OCI-LY1 (cell line): ENCODE results near the gene FOXF2.

Source experiments
- H2AFZ ChIP-seq: fragments of 200-600 bp; sonication (generic), shearing (Covaris generic); 2 replicates; pipeline ENCODE4 v1.6.0; 2014; ENCODE audit warnings: antibody characterized with exemption, mild to moderate bottlenecking, low read length
- H3F3A ChIP-seq: fragments of 200-600 bp; sonication (generic), shearing (Covaris generic); 2 replicates; pipeline ENCODE4 v1.6.0; 2014; ENCODE audit warnings: mild to moderate bottlenecking, antibody characterized with exemption, low read length, moderate library complexity; ENCODE audit not compliant: insufficient read depth
- H3K27ac ChIP-seq: fragments of 200-600 bp; sonication (generic); 2 replicates; pipeline ENCODE4 v1.5.1; 2014; ENCODE audit warnings: low read length, mixed run types, mild to moderate bottlenecking, low read depth; ENCODE audit not compliant: poor library complexity, severe bottlenecking
- H3K27me3 ChIP-seq: fragments of 200-600 bp; sonication (generic); 2 replicates; pipeline ENCODE4 v1.6.0; 2014; ENCODE audit warnings: antibody characterized with exemption, mild to moderate bottlenecking, low read length, moderate library complexity; ENCODE audit not compliant: insufficient read depth
- H3K36me3 ChIP-seq: fragments of 200-600 bp; sonication (generic); 2 replicates; pipeline ENCODE4 v1.6.1; 2014; ENCODE audit warnings: mild to moderate bottlenecking, antibody characterized with exemption, low read length, moderate library complexity, mixed read lengths; ENCODE audit not compliant: insufficient read depth
- H3K4me1 ChIP-seq: fragments of 200-600 bp; sonication (generic); 2 replicates; pipeline ENCODE4 v1.5.1; 2014; ENCODE audit warnings: mild to moderate bottlenecking, low read length, moderate library complexity; ENCODE audit not compliant: insufficient read depth, severe bottlenecking
- H3K4me2 ChIP-seq: fragments of 200-600 bp; sonication (generic), shearing (Covaris generic); 2 replicates; pipeline ENCODE4 v1.6.1; 2014; ENCODE audit warnings: low read length
- H3K4me3 ChIP-seq: fragments of 200-600 bp; sonication (generic); 2 replicates; pipeline ENCODE4 v1.5.1; 2014; ENCODE audit warnings: low read length, low read depth, mild to moderate bottlenecking, mixed read lengths; ENCODE audit not compliant: poor library complexity, severe bottlenecking
- H3K79me2 ChIP-seq: fragments of 200-600 bp; shearing (Covaris generic); 2 replicates; pipeline ENCODE4 v1.6.1; 2016; ENCODE audit warnings: mixed run types, low read length, mixed read lengths; ENCODE audit not compliant: insufficient read depth
- H3K9ac ChIP-seq: fragments of 200-600 bp; sonication (generic), shearing (Covaris generic); 2 replicates; pipeline ENCODE4 v1.6.1; 2014; ENCODE audit warnings: mild to moderate bottlenecking, low read length, mixed read lengths
- H3K9me2 ChIP-seq: fragments of 200-600 bp; sonication (generic), shearing (Covaris generic); 2 replicates; pipeline ENCODE4 v1.6.1; 2014; ENCODE audit warnings: low read depth, mild to moderate bottlenecking, low read length, mixed read lengths
- H3K9me3 ChIP-seq: fragments of 200-600 bp; shearing (Covaris generic); 2 replicates; pipeline ENCODE4 v1.6.1; 2014; ENCODE audit warnings: low read length, mixed read lengths
- H4K20me1 ChIP-seq: fragments of 200-600 bp; sonication (generic), shearing (Covaris generic); 2 replicates; pipeline ENCODE4 v1.6.0; 2016; ENCODE audit warnings: mild to moderate bottlenecking, low read length; ENCODE audit not compliant: insufficient read depth
- CTCF ChIP-seq: fragments of 200-600 bp; sonication (generic), shearing (Covaris generic); IDR thresholded peaks from 2 replicates; pipeline ENCODE4 v1.5.1; 2017; ENCODE audit warnings: mild to moderate bottlenecking, antibody characterized with exemption, low read length, moderate library complexity, mixed read lengths
- EZH2 ChIP-seq: fragments of 200-600 bp; sonication (generic), shearing (Covaris generic); IDR thresholded peaks from 2 replicates; pipeline ENCODE4 v1.8.0; 2017; ENCODE audit warnings: borderline replicate concordance, mixed run types, mild to moderate bottlenecking, antibody characterized with exemption, low read length, moderate library complexity, mixed read lengths

FOXF2 gene

GRCh38 chr6:1385129-1386037 lies 4.0 kb upstream of the FOXF2 start:
- Histone ChIP-seq H3K4me3 (no peak overlapping the region), H3K4me1 (no peaks in the 10 kb centered on the region), H3K9me3 (no peaks in the 10 kb centered on the region), H3K4me2 (no peak overlapping the region), H3K27me3 (no peaks in the 10 kb centered on the region; the same call in 1 of the 2 replicates), H3K79me2 (no peaks in the 10 kb centered on the region), H3K9me2 (no peaks in the 10 kb centered on the region), H3K27ac (no peak overlapping the region), H3K36me3 (no peaks in the 10 kb centered on the region), H3K9ac (no peak overlapping the region), H4K20me1 (no peaks in the 10 kb centered on the region), H3F3A (no peaks in the 10 kb centered on the region), H2AFZ (no peak overlapping the region)
- TF ChIP-seq CTCF (no peak), EZH2 (no peak)

GRCh38 chr6:1386038-1386709 lies 3.2 kb upstream of the FOXF2 start:
- H3K4me1 ChIP-seq, result no peaks in the 10 kb centered on the region
- no peaks in the 10 kb centered on the region for H4K20me1 ChIP-seq
- TF ChIP-seq EZH2, result no peak
- TF ChIP-seq CTCF, result no peak
- no peaks in the 10 kb centered on the region for H3K36me3 ChIP-seq
- H3K27ac ChIP-seq, result no peak overlapping the region
- no peak overlapping the region for H3K9ac ChIP-seq
- no peaks in the 10 kb centered on the region for H3K79me2 ChIP-seq
- H3F3A ChIP-seq, result no peaks in the 10 kb centered on the region
- H3K4me3 ChIP-seq, result no peak overlapping the region
- H3K9me2 ChIP-seq, result no peaks in the 10 kb centered on the region
- H3K9me3 ChIP-seq, result no peaks in the 10 kb centered on the region
- no peaks in the 10 kb centered on the region; the same call in 1 of the 2 replicates for H3K27me3 ChIP-seq
- H2AFZ ChIP-seq, result no peak overlapping the region
- H3K4me2 ChIP-seq, result no peak overlapping the region

GRCh38 chr6:1387538-1387875 lies 1.9 kb upstream of the FOXF2 start:
- H3K9ac ChIP-seq, result no peak overlapping the region
- H3K4me2 ChIP-seq, result no peak overlapping the region
- H2AFZ ChIP-seq, result no peak overlapping the region
- no peaks in the 10 kb centered on the region for H3K36me3 ChIP-seq
- H3K79me2 ChIP-seq, result no peaks in the 10 kb centered on the region
- H4K20me1 ChIP-seq, result no peaks in the 10 kb centered on the region
- H3K27ac ChIP-seq, result no peak overlapping the region
- H3K9me3 ChIP-seq, result no peaks in the 10 kb centered on the region
- no peaks in the 10 kb centered on the region for H3K9me2 ChIP-seq
- no peaks in the 10 kb centered on the region; the same call in 1 of the 2 replicates for H3K27me3 ChIP-seq
- TF ChIP-seq EZH2 (no peak), CTCF (no peak)
- H3F3A ChIP-seq, result no peaks in the 10 kb centered on the region
- no peaks in the 10 kb centered on the region for H3K4me1 ChIP-seq
- no peak overlapping the region for H3K4me3 ChIP-seq
